Fibroblast of pulmonary artery (primary cell): ENCODE results near the gene CA5A.

Experiments used
- DNase-seq: peaks from one replicate; pipeline ENCODE4 v3.0.0-alpha.2; 2010; ENCODE audit warnings: low read depth
- H3K4me3 ChIP-seq: replicated peaks from 2 replicates; pipeline ENCODE4 v1.5.1; 2011; ENCODE audit warnings: low read depth, mild to moderate bottlenecking, control low read depth, low read length, moderate library complexity
- TF ChIP-seq, protein P1 (sequence below): IDR thresholded peaks from 2 replicates; pipeline ENCODE4 v1.5.1; 2011; ENCODE audit warnings: mild to moderate bottlenecking, control low read depth, low read length, inconsistent platforms; ENCODE audit errors: missing control alignments

Gene CA5A

DNA sequence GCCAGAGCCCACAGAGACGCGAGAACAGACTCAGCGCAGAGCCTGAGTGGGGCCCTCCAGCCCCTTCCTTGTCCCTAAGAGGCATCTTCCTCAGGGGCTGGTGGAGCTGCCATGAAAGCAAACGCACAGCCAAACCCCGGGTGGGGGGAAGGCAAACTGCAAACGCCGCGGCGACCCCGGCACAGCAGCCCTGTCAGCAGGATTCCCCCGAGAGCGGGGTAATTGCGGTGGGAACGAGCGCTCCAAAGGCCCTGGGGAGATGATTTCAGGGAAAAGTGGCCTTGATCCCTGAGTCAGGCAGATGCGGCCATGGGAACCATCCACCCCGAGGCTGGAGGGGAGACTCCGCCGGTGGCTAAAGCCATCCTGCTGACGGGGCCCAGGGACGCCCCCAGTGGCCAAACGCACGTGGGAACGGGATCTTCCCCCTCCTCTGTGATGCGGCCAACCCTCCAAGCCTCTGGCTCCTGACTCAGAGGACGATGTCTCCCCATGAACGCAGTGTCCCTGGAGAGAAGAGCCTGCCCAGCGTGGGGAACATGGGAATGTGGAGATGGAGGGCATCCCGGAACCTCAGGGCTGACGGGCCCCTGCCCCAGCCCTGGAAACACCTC is 92.1 kb downstream of the CA5A start:
- H3K4me3 ChIP-seq = no peak overlapping the region
- TF ChIP-seq, protein P1, sequence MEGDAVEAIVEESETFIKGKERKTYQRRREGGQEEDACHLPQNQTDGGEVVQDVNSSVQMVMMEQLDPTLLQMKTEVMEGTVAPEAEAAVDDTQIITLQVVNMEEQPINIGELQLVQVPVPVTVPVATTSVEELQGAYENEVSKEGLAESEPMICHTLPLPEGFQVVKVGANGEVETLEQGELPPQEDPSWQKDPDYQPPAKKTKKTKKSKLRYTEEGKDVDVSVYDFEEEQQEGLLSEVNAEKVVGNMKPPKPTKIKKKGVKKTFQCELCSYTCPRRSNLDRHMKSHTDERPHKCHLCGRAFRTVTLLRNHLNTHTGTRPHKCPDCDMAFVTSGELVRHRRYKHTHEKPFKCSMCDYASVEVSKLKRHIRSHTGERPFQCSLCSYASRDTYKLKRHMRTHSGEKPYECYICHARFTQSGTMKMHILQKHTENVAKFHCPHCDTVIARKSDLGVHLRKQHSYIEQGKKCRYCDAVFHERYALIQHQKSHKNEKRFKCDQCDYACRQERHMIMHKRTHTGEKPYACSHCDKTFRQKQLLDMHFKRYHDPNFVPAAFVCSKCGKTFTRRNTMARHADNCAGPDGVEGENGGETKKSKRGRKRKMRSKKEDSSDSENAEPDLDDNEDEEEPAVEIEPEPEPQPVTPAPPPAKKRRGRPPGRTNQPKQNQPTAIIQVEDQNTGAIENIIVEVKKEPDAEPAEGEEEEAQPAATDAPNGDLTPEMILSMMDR = no peak
- DNase-seq = no peak

- TF ChIP-seq, protein P1 = no peak
- H3K4me3 ChIP-seq = no peak overlapping the region
- DNase-seq = no peak
These were observed 92.6 kb downstream of the CA5A start for GRCh38 chr16:87843678-87844105.

DNA sequence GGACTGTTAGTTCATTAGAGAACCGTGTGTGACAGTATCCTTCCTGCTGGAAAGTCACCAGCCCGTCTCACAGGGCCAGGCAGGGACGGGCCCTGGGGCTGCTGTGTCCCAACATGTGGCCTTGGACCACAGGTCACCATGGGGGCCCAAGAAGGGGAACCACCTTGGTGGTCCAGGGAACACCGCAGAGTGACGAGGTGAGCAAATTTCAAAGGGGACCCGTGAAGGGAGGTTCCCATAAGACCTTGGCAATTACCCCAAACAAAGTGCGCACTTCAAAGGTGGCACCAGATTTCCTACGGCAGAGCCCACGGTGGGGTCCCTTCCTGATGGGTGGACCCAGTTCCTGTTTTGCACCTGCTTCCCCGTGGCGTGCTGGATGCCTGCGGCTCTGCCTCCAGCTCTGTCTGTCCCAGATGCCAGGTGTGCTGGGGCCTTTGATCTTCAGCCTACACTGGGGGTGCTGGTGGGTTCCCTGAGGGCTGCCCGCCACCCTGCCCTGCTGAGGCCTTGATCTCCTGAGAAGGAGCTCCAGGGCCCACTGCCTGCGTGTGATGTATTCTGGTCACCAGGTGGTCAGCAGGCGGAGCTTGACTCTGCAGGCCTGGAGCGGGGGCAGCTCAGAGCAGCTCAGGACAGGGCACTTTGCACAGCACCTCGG is 94.0 kb downstream of the CA5A start:
- DNase-seq = no peak
- H3K4me3 ChIP-seq = no peak overlapping the region
- TF ChIP-seq, protein P1 = no peak

DNA sequence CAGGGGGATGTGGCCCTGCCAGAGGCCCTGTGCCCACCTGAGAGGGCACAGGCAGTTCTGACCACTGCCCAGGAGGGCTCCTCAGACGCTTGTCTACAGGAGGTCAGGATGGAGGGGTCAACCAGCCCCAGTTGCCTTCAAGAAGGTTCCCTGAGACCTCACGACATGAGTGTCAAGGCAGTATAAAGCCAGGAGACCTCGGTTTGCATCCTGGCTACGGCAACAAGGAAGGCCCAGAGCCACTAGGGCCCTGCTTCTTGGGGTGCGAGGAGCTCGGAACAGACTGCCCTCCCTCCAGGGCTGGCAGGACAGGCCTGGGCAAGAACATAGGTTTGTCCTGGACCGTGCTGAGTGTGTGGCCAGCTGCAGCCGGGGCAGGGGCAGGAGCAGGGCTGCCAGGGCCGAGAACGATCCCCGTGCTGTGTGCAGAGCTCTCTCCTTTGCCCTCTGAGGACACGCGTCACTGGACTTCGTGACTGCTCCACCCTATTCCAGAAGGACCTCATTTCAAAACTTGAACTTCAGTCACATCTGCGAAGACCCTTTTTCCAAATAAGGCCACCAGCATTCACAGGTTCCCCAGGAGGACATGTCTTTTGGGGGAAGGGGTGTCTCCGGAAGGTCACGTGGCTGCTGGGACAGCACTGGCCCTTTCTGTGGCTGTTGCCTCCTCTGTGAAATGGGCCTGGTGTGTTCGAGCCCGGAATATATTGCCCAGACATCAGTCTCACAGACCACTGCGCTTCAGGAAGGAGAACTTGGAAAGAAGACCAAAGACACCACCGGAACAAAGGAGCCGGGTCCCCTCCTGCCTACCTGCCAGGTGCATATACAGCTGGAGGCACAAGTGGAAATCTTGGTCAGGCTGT is 94.8 kb downstream of the CA5A start:
- no peak overlapping the region for H3K4me3 ChIP-seq
- DNase-seq = no peak
- TF ChIP-seq, protein P1 = no peak

GRCh38 chr16:87840271-87840978 is 95.9 kb downstream of the CA5A start:
- DNase-seq = no peak
- H3K4me3 ChIP-seq = no peak overlapping the region
- TF ChIP-seq, protein P1 = no peak

GRCh38 chr16:87839542-87840270 is 96.6 kb downstream of the CA5A start:
- no peak for DNase-seq
- H3K4me3 ChIP-seq = no peak overlapping the region
- TF ChIP-seq, protein P1 = no peak
